SK-N-SH (cell line): ENCODE results near the gene CSTPP1. TPM values are rescaled to one million over a fixed set of nuclear protein-coding genes. Genes with fewer than 3 reads are reported as not detected.

Source experiments
- polyA plus RNA-seq, 3 experiments: library from polyadenylated mRNA; depleted of rRNA; stranded (reverse); fragments of >200 nt; gene quantifications; 2 replicates each; pipeline ENCODE4 v1.2.3, GENCODE V29; 2012
- small RNA-seq, 7 experiments: library from RNA; depleted of rRNA; stranded (forward); fragments of <200 nt; gene quantifications; one replicate each; pipeline ENCODE3, GENCODE V24; 2012

The CSTPP1 gene
- polyA plus RNA-seq, 1 of the 3 experiments (the other 2 are of a cell fraction): 85.7 TPM

Small RNAs within 50 kb of the gene (small RNA-seq; reads per million reads assigned to genes)
- gene MIR6745: 0 to 0.52 (median 0) reads per million in 7 experiments

Other genes with a start within 250 kb of the CSTPP1 start
- 21.3 and 27.1 TPM in 2 replicates for gene ARHGAP1, start 236.1 kb upstream of the CSTPP1 start, polyA plus RNA-seq (2012; rRNA removed)
- 5.9 and 7.1 TPM in 2 replicates for gene ZNF408, start 235.7 kb upstream of the CSTPP1 start, polyA plus RNA-seq (2012; rRNA removed)
- 0.07 TPM in 1 of 2 replicates, not detected in the other for gene F2, start 217.5 kb upstream of the CSTPP1 start, polyA plus RNA-seq (2012; rRNA removed)
- gene CKAP5, start 90.5 kb upstream of the CSTPP1 start, polyA plus RNA-seq (2012; rRNA removed): 51.7 and 63.7 TPM in 2 replicates
- gene LRP4, start 18.2 kb upstream of the CSTPP1 start, polyA plus RNA-seq (2012; rRNA removed): 6.7 and 10.9 TPM in 2 replicates
- 52.5 and 64.0 TPM in 2 replicates for gene ARFGAP2, start 240.1 kb downstream of the CSTPP1 start, polyA plus RNA-seq (2012; rRNA removed)
- 24.4 and 31.1 TPM in 2 replicates for gene PACSIN3, start 249.7 kb downstream of the CSTPP1 start, polyA plus RNA-seq (2012; rRNA removed)